HL-60 (cell line): ENCODE results near the gene DNPH1.

ENCODE experiments used
- DNase-seq, 2 experiments: peaks; one replicate each; pipeline ENCODE4 v3.0.0-alpha.2; 2010 to 2020; ENCODE audit warnings: low read depth in 1 of 2, low spot score in 1 of 2
- H3K27ac ChIP-seq: fragments of 250-450 bp; sonication (Bioruptor Pico); replicated peaks from 2 replicates; pipeline ENCODE4 v1.5.1; 2020; ENCODE audit warnings: mild to moderate bottlenecking, moderate library complexity
- H3K27me3 ChIP-seq: fragments of 250-450 bp; sonication (Bioruptor Pico); 2 replicates; pipeline ENCODE4 v1.5.1; 2021; ENCODE audit warnings: mild to moderate bottlenecking, moderate library complexity; ENCODE audit not compliant: insufficient read depth, poor library complexity, severe bottlenecking
- H3K4me3 ChIP-seq: replicated peaks from 2 replicates; pipeline ENCODE4 v1.5.1; 2011; ENCODE audit warnings: mild to moderate bottlenecking, control low read depth, low read length; ENCODE audit not compliant: insufficient read depth
- POLR2AphosphoS5 ChIP-seq: IDR thresholded peaks from 2 replicates; pipeline ENCODE4 v1.6.1; 2012; ENCODE audit warnings: low read depth
- SPI1 ChIP-seq: IDR thresholded peaks from 2 replicates; pipeline ENCODE4 v1.6.1; 2012; ENCODE audit warnings: low read depth, mild to moderate bottlenecking, borderline replicate concordance
- TF ChIP-seq, protein P1 (sequence below): IDR thresholded peaks from 2 replicates; pipeline ENCODE4 v1.6.1; 2012; ENCODE audit warnings: low read depth; ENCODE audit not compliant: insufficient replicate concordance

DNPH1 gene

DNA sequence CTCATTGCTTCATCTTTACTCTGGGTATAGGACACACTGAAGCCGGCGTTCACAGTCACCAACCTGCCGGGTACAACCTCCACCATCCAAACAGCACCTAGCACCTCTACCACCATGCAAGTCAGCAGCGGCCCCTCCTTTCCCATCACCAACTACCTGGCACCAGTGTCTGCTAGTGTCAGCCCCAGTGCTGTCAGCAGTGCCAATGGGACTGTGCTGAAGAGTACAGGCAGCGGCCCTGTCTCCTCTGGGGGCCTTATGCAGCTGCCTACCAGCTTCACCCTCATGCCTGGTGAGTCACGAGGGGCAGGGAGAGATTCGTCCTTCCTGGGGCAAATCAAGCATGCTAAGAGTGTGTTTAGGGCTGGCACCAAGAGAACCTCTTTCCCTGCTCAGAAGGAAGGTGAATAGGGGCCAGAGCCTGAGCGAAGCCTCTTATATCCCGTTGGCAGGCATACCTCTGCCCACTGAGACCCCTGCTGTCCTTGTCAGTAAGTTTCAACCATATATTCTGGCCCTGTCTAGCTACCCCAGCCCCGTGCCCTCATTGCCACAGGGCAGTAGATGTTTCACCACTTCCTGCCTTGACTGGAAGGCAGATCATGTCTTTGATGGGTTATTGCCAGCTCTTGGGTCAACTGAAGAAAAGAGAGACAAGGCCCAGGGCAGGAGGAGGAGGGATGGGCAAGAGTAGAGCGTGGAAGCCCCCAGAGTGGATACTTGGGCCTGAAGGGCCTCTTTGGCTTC lies 53.4 kb downstream of the DNPH1 start:
- TF ChIP-seq POLR2AphosphoS5: no peak
- TF ChIP-seq, protein P1, sequence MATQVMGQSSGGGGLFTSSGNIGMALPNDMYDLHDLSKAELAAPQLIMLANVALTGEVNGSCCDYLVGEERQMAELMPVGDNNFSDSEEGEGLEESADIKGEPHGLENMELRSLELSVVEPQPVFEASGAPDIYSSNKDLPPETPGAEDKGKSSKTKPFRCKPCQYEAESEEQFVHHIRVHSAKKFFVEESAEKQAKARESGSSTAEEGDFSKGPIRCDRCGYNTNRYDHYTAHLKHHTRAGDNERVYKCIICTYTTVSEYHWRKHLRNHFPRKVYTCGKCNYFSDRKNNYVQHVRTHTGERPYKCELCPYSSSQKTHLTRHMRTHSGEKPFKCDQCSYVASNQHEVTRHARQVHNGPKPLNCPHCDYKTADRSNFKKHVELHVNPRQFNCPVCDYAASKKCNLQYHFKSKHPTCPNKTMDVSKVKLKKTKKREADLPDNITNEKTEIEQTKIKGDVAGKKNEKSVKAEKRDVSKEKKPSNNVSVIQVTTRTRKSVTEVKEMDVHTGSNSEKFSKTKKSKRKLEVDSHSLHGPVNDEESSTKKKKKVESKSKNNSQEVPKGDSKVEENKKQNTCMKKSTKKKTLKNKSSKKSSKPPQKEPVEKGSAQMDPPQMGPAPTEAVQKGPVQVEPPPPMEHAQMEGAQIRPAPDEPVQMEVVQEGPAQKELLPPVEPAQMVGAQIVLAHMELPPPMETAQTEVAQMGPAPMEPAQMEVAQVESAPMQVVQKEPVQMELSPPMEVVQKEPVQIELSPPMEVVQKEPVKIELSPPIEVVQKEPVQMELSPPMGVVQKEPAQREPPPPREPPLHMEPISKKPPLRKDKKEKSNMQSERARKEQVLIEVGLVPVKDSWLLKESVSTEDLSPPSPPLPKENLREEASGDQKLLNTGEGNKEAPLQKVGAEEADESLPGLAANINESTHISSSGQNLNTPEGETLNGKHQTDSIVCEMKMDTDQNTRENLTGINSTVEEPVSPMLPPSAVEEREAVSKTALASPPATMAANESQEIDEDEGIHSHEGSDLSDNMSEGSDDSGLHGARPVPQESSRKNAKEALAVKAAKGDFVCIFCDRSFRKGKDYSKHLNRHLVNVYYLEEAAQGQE: no peak
- TF ChIP-seq SPI1: no peak
- H3K4me3 ChIP-seq: no peak overlapping the region
- peak overlapping the region; percentile 44 for H3K27ac ChIP-seq
- peak in 1 of 2 experiments; percentile 52 for DNase-seq
- H3K27me3 ChIP-seq: no peaks in the 10 kb centered on the region
